ENCODE results near the gene CEACAM18.
"Not testable (repeated sequence)": the region's sequence is repeated elsewhere in the genome, so short reads cannot be mapped to it uniquely, and the experiment has no call there.

The CEACAM18 gene

DNA sequence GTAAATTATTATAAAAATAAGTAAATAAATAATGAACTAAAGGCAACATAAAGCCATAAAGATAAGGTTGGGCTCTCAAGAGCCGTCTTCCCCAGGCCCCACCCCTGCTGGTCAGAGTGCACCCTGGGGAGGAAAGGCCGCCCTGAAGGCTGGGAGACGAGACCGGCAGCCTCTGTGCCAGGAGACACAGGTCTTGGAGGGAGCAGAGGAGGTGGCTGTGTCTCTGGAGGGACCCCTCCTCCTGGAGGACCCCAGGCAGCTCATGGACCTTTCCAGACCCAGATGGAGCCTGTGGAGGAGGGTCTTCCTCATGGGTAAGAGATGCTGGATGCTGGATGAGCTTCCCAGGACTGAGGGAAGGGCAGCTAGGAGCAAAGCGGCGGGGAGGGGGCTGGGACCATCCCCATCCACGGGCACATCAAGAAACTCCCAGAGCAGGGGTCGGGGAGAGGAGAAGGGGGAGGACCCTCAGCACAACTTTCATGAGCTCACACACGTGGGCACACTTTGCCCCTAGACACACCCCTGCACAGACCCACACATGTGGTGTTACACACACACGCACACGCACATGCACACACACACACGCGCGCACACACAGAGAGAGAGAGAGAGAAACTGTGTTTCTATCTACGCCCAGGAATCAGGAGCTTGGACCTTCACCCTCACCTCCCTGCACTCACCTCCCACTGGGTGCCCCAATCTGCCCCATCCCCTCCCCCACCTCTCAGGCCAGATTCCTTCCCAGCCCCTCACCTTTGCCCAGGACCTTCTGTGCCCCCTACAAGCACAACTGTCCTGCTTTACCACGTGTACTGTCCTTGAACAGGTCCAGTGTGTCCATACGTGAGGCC, at the start of gene CEACAM18:
Gene CEACAM18 (plus strand): TSS at position 159 of the 854 bp plus-strand sequence.
- no peak for DNase-seq

DNA sequence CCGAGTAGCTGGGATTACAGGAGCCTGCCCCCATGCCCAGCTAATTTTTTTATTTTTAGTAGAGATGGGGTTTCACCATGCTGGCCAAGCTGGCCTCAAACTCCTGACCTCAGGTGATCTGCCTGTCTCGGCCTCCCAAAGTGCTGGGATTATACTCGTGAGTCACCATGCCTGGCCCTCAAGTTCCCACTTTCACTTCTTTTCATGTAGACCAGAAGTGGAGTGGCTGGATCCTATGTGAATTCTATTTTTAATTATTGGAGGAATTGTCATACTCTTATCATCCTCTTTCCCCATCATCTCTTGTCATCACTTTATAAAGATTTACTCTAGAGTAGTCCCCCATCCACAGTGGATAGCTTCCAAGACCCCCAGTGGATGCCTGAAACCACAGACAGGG, 48.1 kb upstream of the CEACAM18 start:
- no peak for DNase-seq

GRCh38 chr19:51431124-51431523, 47.2 kb upstream of the CEACAM18 start:
- DNase-seq = no peak

- DNase-seq = no peak
Observed at GRCh38 chr19:51433043-51433442, 45.3 kb upstream of the CEACAM18 start.

GRCh38 chr19:51434456-51434855, 43.9 kb upstream of the CEACAM18 start:
- DNase-seq = no peak

GRCh38 chr19:51439021-51439465, 39.3 kb upstream of the CEACAM18 start:
- DNase-seq = peak in 1 of 2 experiments; percentile 19

GRCh38 chr19:51440052-51440451, 38.3 kb upstream of the CEACAM18 start:
- no peak for DNase-seq

- no peak for DNase-seq
Observed at GRCh38 chr19:51440846-51441409, 37.4 kb upstream of the CEACAM18 start.

- DNase-seq = no peak
Observed at GRCh38 chr19:51441410-51442390, 36.6 kb upstream of the CEACAM18 start.

DNA sequence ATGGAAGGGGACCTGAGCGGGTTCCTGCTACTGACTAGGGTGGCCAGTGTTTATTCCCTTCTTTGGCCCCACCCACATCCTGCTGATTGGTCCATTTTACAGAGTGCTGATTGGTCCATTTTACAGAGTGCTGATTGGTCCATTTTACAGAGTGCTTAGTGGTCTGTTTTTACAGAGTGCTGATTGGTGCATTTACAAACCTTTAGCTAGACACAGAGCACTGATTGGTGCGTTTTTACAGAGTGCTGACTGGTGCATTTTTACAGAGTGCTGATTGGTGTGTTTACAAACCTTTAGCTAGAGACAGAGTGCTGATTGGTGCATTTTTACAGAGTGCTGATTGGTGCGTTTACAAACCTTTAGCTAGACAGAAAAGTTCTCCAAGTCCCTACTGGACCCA, 30.8 kb upstream of the CEACAM18 start:
- DNase-seq = not testable (repeated sequence)

GRCh38 chr19:51448011-51448410, 30.3 kb upstream of the CEACAM18 start:
- no peak for DNase-seq

- DNase-seq = no peak
Observed at GRCh38 chr19:51448411-51449016, 29.8 kb upstream of the CEACAM18 start.

DNA sequence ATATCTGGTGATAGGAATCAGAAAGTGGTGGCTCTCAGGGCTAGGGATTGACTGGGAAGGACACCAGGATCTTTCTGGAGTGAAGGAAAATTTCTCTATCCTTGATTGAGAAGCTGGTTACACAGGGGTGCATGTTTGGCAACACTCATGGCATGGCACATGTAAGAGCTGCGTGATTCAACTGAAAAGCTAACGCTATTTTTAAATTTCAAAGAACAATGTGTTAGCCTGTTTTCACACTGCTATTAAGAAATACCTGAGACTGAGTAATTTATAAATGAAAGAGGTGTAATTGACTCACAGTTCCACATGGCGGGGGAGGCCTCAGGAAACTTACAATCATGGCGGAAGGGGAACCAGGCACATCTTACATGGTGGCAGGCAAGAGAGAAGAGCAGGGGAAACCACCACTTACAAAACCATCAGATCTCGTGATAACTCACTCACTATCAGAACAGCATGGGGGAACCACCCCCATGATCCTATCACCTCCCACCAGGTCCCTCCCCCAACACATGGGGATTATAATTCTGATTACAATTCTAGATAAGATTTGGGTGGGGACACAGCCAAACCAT, 27.5 kb upstream of the CEACAM18 start:
- DNase-seq = no peak

DNA sequence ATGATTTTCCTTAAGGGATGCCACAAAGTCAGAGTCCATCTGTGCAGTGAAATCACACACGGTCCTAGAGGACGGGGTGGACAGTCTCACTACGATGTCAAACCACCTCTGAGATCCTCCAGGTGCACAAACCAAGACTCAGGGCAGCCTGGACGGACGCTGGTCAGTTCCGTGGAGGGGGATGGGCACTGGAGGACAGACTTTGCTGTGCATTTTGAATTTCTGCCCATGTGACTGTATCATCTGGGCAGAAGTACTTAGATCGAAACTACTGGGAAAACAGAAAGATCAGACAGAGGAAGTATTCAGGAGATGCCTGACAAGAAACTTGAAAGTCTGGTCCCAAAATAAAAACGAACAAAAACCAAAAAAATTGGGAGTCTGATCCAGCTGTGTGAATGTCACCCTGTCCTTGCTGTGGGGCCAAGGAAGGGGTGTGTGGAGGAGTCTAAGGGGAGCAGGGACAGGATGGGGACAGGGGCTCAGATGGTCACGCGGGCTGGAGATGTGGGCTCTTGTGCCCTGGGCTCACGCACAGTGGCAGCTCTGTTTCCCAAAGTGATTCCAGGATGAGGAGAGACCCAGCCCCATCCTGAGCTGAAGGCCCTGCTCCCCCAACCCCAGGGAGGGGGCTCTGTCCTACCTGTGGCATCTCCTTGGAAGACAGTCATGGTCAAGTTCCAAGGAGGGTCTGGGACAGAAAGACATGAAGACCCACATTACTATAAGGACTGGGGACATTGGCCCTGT, 21.6 kb upstream of the CEACAM18 start:
- DNase-seq = no peak

- no peak for DNase-seq
Observed at GRCh38 chr19:51457351-51458013, 20.9 kb upstream of the CEACAM18 start.

DNA sequence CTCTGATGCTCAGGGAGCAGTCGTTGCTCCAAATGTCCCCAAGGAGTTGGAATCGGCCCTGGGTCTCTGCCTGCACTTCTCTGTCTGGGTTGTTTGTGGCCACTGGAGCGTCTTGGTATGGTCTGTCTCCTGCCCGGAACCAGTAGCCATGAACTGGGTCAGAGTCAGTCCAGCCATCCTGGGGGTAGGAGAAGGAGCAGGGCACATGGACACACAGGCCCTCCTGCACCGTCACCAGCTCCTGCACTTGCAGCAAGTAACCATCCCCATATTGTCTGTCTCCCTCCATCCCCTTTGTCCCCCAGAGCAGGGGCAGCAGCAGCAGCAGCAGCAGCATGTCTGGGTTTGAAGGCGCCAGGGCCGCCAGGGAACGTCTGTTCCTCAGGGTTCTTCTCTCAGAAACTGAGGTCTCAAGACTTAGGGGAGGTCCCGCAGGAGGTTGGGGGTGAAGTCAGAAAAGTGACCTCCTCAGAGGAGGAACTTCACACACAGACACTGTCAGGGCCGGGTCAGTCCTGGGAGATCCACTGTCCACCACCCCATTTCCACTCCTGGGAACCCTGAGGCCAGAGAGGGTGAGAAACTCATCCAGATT, 20.2 kb upstream of the CEACAM18 start, which contains the start of gene SIGLEC8:
Gene SIGLEC8 (minus strand): TSS at position 404 of the 595 bp plus-strand sequence. CDS start 67 bp downstream, at position 337.
- no peak for DNase-seq

- DNase-seq = no peak
Observed at GRCh38 chr19:51458899-51459505, 19.3 kb upstream of the CEACAM18 start.

- DNase-seq = peak; percentile 17 to 58
Observed at GRCh38 chr19:51460164-51460992, 18.0 kb upstream of the CEACAM18 start.

DNA sequence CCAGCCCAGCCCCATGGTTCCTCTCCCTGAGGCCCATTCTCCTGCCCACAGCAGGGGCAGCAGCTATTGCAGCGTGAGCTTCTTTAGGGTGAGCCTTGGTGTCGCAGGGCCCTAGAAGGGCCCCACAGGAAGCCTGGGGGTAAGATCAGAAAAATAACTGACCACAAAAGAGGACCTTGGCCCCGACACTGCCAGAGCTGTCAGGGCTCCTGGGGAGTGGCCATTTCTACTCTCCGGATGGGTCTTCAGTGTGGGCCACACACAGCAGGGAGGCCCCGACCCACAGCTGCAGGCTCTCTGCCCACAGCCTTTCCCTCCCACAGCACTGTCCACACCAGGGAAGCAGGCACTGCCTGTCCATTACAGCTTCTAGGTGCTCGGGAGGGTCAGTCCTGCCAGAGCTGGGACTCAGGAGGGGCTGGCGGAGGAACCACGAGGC, 16.6 kb upstream of the CEACAM18 start:
- DNase-seq = no peak

Measured in NCI-H1930 (cell line).